ENCODE data around the gene GALNT13.

The GALNT13 gene

GRCh38 chr2:154375579-154375931 lies 503.8 kb downstream of the GALNT13 start:
- CTCF ChIA-PET = no interaction called here
- DNase-seq (ENCODE audit: low read depth, low spot score) = no peak
- POLR2A ChIA-PET = no interaction called here
- H3K4me3 ChIP-seq (ENCODE audit: low read depth, low read length) = no peak overlapping the region
- no peak for TF ChIP-seq CTCF (IDR thresholded peaks at IDR 0.05; ENCODE audit: insufficient read depth, low read length, missing control alignments)

- TF ChIP-seq CTCF (IDR thresholded peaks at IDR 0.05; ENCODE audit: insufficient read depth, low read length, missing control alignments) = no peak
- CTCF ChIA-PET = no interaction called here
Observed at GRCh38 chr2:154381931-154382794, 510.4 kb downstream of the GALNT13 start.

GRCh38 chr2:154386186-154386585 lies 514.5 kb downstream of the GALNT13 start:
- no peak for DNase-seq (ENCODE audit: low read depth, low spot score)
- H3K4me3 ChIP-seq (ENCODE audit: low read depth, low read length) = no peak overlapping the region
- TF ChIP-seq CTCF (IDR thresholded peaks at IDR 0.05; ENCODE audit: insufficient read depth, low read length, missing control alignments) = no peak
- ChIA-PET POLR2A (no interaction called here), CTCF (no interaction called here)

More at GRCh38 chr2:154381931-154382794, 510.4 kb downstream of the GALNT13 start:
- POLR2A ChIA-PET = no interaction called here
- H3K4me3 ChIP-seq (ENCODE audit: low read depth, low read length) = no peak overlapping the region
- no peak for DNase-seq (ENCODE audit: low read depth, low spot score)

- DNase-seq (ENCODE audit: low read depth, low spot score) = no peak
- no peak for TF ChIP-seq CTCF (IDR thresholded peaks at IDR 0.05; ENCODE audit: insufficient read depth, low read length, missing control alignments)
- H3K4me3 ChIP-seq (ENCODE audit: low read depth, low read length) = no peak overlapping the region
- CTCF ChIA-PET = no interaction called here
- POLR2A ChIA-PET = no interaction called here
Observed at GRCh38 chr2:154391051-154391450, 519.3 kb downstream of the GALNT13 start.

- H3K4me3 ChIP-seq (ENCODE audit: low read depth, low read length) = no peak overlapping the region
- no peak for TF ChIP-seq CTCF (IDR thresholded peaks at IDR 0.05; ENCODE audit: insufficient read depth, low read length, missing control alignments)
- ChIA-PET CTCF (no interaction called here), POLR2A (no interaction called here)
- DNase-seq (ENCODE audit: low read depth, low spot score) = no peak
Observed at GRCh38 chr2:154392256-154392655, 520.5 kb downstream of the GALNT13 start.

- H3K4me3 ChIP-seq (ENCODE audit: low read depth, low read length) = no peak overlapping the region
- no peak for TF ChIP-seq CTCF (IDR thresholded peaks at IDR 0.05; ENCODE audit: insufficient read depth, low read length, missing control alignments)
- POLR2A ChIA-PET = no interaction called here
- CTCF ChIA-PET = no interaction called here
- DNase-seq (ENCODE audit: low read depth, low spot score) = no peak
Observed at GRCh38 chr2:154394600-154394999, 522.9 kb downstream of the GALNT13 start.
